Panc1 (cell line): ENCODE results near the gene NCAM1. TPM values are rescaled to one million over a fixed set of nuclear protein-coding genes. Genes with fewer than 3 reads are reported as not detected.

Experiments used
- ATAC-seq: fragments of 200-7000 bp; cut with Tn5 transposase; 2 replicates; pipeline ENCODE4 v1.9.1; 2020; ENCODE audit warnings: mild to moderate bottlenecking, moderate library complexity
- BruUV-seq: library from RNA; stranded (reverse); fragments of 400-500 nt; replicated peaks from 2 replicates; lab custom pipeline; 2021; lab: Mats Ljungman, UMichigan
- CTCF ChIA-PET: fragments of 300-600 bp; sonication (Branson Sonifier 250); formaldehyde crosslinking; loops from one replicate; lab custom pipeline; 2022; ENCODE audit warnings: antibody characterized with exemption; lab: Charles Lee
- POLR2A ChIA-PET: fragments of 300-600 bp; sonication (Branson Sonifier 250); formaldehyde crosslinking; loops from one replicate; lab custom pipeline; 2022; ENCODE audit warnings: antibody characterized with exemption; lab: Charles Lee
- DNase-seq: peaks from one replicate; pipeline ENCODE4 v3.0.0-alpha.2; 2010; ENCODE audit warnings: low read depth, low spot score
- H3K27ac ChIP-seq: 2 replicates; pipeline ENCODE4 v1.5.1; 2011; ENCODE audit warnings: mild to moderate bottlenecking, low read length, inconsistent platforms
- H3K27me3 ChIP-seq: fragments of 200-500 bp; sonication (Bioruptor generic); 2 replicates; pipeline ENCODE4 v1.6.0; 2014; ENCODE audit warnings: low read length, inconsistent platforms; ENCODE audit not compliant: control insufficient read depth, insufficient read depth
- H3K36me3 ChIP-seq: fragments of 200-500 bp; sonication (Bioruptor generic); 2 replicates; pipeline ENCODE4 v1.5.1; 2014; ENCODE audit warnings: inconsistent platforms, mild to moderate bottlenecking, low read length, moderate library complexity; ENCODE audit not compliant: control insufficient read depth, insufficient read depth
- H3K4me1 ChIP-seq: 2 replicates; pipeline ENCODE4 v1.5.1; 2011; ENCODE audit warnings: inconsistent platforms, mild to moderate bottlenecking, low read length, moderate library complexity; ENCODE audit not compliant: control insufficient read depth, insufficient read depth
- H3K4me3 ChIP-seq, 2 experiments: 2 replicates each; pipeline ENCODE4 v1.5.1; 2011 to 2012; ENCODE audit warnings: low read depth in 2 of 2, low read length in 2 of 2, mild to moderate bottlenecking in 2 of 2, inconsistent platforms in 1 of 2, moderate library complexity in 1 of 2
- H3K9me3 ChIP-seq: fragments of 200-500 bp; sonication (Bioruptor generic); 2 replicates; pipeline ENCODE4 v1.5.1; 2014; ENCODE audit warnings: low read depth, mild to moderate bottlenecking, inconsistent platforms, low read length, moderate library complexity; ENCODE audit not compliant: control insufficient read depth, insufficient read depth
- CTCF ChIP-seq: fragments of 450-650 bp; IDR thresholded peaks from 2 replicates; pipeline ENCODE4 v1.5.1; 2017; ENCODE audit warnings: mild to moderate bottlenecking
- POLR2AphosphoS5 ChIP-seq: IDR thresholded peaks from 2 replicates; pipeline ENCODE4 v1.6.1; 2012; ENCODE audit warnings: mild to moderate bottlenecking, low read depth, low read length, moderate library complexity
- SIN3A ChIP-seq: IDR thresholded peaks from 2 replicates; pipeline ENCODE4 v1.6.1; 2012; ENCODE audit warnings: low read depth, mild to moderate bottlenecking, low read length, moderate library complexity, borderline replicate concordance; ENCODE audit not compliant: insufficient read depth
- TCF7L2 ChIP-seq: IDR thresholded peaks from 2 replicates; pipeline ENCODE4 v1.6.1; 2011; ENCODE audit warnings: mild to moderate bottlenecking, low read depth, low read length, inconsistent platforms
- in situ Hi-C: cut with HindIII; loops from 2 replicates; pipeline ENCODE4 v1.10.0; 2016; ENCODE audit warnings: low sequenced_read_pairs, low pct_unique_long_range_greater_than_20kb
- intact Hi-C: fragments of 100-400 bp; cut with micrococcal nuclease; formaldehyde crosslinking; loops from one replicate; pipeline ENCODE4 v1.10.0; 2022; ENCODE audit not compliant: unreplicated experiment
- total RNA-seq: library from RNA; stranded (reverse); gene quantifications from one replicate; pipeline ENCODE4 v1.2.1, GENCODE V29; 2021; ENCODE audit not compliant: unreplicated experiment
- TF ChIP-seq, protein P1 (sequence below), 2 experiments: IDR thresholded peaks; 2 replicates each; pipeline ENCODE4 v1.6.1; 2011 to 2012; ENCODE audit warnings: low read depth in 2 of 2, control low read depth in 1 of 2, low read length in 1 of 2, mild to moderate bottlenecking in 1 of 2, moderate library complexity in 1 of 2; ENCODE audit not compliant: insufficient read depth in 1 of 2

Gene NCAM1
- total RNA-seq, 1 experiment from 2014 or later: 0.18 TPM

GRCh38 chr11:113238721-113239120 is 277.5 kb downstream of the NCAM1 start:
- Histone ChIP-seq H3K36me3 (no peaks in the 10 kb centered on the region), H3K4me3 (no peak overlapping the region), H3K27ac (no peak overlapping the region), H3K27me3 (peaks cover 25% of the 10 kb centered on the region), H3K9me3 (no peaks in the 10 kb centered on the region), H3K4me1 (no peaks in the 10 kb centered on the region)
- ChIA-PET CTCF (no interaction called here), POLR2A (no interaction called here)
- BruUV-seq: no TSS peak
- TF ChIP-seq CTCF: no peak
- no peak for TF ChIP-seq POLR2AphosphoS5
- TF ChIP-seq, protein P1, sequence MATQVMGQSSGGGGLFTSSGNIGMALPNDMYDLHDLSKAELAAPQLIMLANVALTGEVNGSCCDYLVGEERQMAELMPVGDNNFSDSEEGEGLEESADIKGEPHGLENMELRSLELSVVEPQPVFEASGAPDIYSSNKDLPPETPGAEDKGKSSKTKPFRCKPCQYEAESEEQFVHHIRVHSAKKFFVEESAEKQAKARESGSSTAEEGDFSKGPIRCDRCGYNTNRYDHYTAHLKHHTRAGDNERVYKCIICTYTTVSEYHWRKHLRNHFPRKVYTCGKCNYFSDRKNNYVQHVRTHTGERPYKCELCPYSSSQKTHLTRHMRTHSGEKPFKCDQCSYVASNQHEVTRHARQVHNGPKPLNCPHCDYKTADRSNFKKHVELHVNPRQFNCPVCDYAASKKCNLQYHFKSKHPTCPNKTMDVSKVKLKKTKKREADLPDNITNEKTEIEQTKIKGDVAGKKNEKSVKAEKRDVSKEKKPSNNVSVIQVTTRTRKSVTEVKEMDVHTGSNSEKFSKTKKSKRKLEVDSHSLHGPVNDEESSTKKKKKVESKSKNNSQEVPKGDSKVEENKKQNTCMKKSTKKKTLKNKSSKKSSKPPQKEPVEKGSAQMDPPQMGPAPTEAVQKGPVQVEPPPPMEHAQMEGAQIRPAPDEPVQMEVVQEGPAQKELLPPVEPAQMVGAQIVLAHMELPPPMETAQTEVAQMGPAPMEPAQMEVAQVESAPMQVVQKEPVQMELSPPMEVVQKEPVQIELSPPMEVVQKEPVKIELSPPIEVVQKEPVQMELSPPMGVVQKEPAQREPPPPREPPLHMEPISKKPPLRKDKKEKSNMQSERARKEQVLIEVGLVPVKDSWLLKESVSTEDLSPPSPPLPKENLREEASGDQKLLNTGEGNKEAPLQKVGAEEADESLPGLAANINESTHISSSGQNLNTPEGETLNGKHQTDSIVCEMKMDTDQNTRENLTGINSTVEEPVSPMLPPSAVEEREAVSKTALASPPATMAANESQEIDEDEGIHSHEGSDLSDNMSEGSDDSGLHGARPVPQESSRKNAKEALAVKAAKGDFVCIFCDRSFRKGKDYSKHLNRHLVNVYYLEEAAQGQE (IDR thresholded peaks at IDR 0.05; ENCODE audit: insufficient read depth in 1 of 2, low read depth in 2 of 2, low read length in 1 of 2): no peak
- TF ChIP-seq TCF7L2: no peak
- no peak for TF ChIP-seq SIN3A
- in situ Hi-C loops (no loop called here), intact Hi-C loops (no loop called here)
- DNase-seq (no peak), ATAC-seq (no peak)

DNA sequence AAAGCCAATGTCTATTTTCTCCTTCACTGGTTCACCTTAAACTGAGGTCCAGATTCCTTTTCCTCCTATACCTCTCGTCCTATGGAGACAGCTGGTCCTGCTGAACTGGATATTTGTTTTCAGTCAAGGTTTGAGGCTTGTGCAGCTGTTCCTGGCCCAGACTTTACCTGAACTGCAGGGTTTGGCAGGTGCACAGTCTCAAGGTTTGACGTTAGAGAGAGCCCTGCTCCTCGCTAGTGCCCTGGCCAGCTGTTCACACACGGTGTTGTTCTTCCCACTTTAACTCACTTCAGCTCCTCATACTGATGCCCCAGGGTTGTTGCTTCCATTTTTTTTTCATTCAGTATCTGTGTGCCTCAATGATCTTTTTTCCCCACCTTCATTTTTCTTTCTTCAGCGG is 279.2 kb downstream of the NCAM1 start:
- TF ChIP-seq TCF7L2 (no peak), POLR2AphosphoS5 (no peak), CTCF (no peak), SIN3A (no peak)
- TF ChIP-seq, protein P1 (IDR thresholded peaks at IDR 0.05; ENCODE audit: insufficient read depth in 1 of 2, low read depth in 2 of 2, low read length in 1 of 2): no peak
- no TSS peak for BruUV-seq
- Histone ChIP-seq H3K27ac (no peak overlapping the region), H3K36me3 (no peaks in the 10 kb centered on the region), H3K9me3 (no peaks in the 10 kb centered on the region), H3K27me3 (peaks cover 29% of the 10 kb centered on the region), H3K4me1 (no peaks in the 10 kb centered on the region), H3K4me3 (no peak overlapping the region)
- intact Hi-C loops (no loop called here), in situ Hi-C loops (no loop called here)
- ATAC-seq: no peak
- ChIA-PET CTCF (no interaction called here), POLR2A (no interaction called here)
- no peak for DNase-seq
